Activated T-cell treated with anti-CD3 and anti-CD28 coated beads for 1 hour (primary cell): ENCODE measurements around the gene AP5Z1.
A peak's percentile ranks its signal among the peaks of the same experiment; 100 is the strongest.

Experiments
- DNase-seq: peaks from one replicate; pipeline ENCODE4 v3.0.0-alpha.2; 2020; ENCODE audit warnings: low read depth

The AP5Z1 gene

GRCh38 chr7:4803397-4804241 lies 28.2 kb downstream of the AP5Z1 start:
- no peak for DNase-seq

- DNase-seq = no peak
Observed at GRCh38 chr7:4805110-4805983, 29.9 kb downstream of the AP5Z1 start.

GRCh38 chr7:4805984-4806300 lies 30.5 kb downstream of the AP5Z1 start:
- DNase-seq = no peak

GRCh38 chr7:4806983-4807597 lies 31.7 kb downstream of the AP5Z1 start:
- DNase-seq = no peak

DNA sequence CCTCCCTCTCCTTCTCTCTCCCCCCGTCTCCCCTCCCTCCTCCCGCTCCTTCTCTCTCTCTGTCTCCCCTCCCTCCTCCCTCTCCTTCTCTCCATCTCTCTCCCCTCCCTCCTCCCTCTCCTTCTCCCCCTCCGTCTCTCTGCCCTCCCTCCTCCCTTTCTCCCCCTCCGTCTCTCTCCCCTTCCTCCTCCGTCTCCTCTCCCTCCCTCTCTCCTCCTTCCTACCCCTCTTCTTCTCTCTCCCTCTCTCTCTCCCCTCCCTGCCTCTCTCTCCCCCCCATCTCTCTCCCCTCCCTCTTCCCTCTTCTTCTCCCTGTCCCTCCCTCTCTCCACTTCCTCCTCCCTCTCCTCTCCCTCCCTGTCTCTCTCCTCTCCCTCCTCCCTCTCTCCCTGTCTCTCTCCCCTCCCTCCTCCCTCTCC lies 32.2 kb downstream of the AP5Z1 start:
- no peak for DNase-seq

DNA sequence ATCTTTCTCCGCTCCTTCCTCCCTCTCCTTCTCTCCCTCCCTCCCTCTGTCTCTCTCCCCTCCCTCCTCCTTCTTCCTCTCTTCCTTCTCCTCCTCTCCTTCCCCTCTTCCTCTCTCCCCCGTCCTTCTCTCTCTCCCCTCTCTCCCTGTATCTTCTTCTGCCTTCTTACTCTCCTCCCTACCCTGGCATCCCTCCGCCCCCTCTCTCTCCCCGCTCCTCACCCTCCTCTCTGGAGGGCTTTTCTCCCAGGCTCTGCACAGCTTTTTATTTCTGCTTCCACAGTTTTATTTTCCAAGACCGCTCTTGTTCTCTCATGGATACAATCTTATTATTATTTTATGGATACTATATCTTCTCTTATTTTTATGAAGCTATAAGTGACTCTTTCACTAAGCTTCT lies 32.6 kb downstream of the AP5Z1 start:
- DNase-seq = no peak

- DNase-seq = no peak
Observed at GRCh38 chr7:4808565-4808964, 33.1 kb downstream of the AP5Z1 start.

- DNase-seq = peak; percentile 14
Observed at GRCh38 chr7:4809091-4809591, 33.7 kb downstream of the AP5Z1 start.

DNA sequence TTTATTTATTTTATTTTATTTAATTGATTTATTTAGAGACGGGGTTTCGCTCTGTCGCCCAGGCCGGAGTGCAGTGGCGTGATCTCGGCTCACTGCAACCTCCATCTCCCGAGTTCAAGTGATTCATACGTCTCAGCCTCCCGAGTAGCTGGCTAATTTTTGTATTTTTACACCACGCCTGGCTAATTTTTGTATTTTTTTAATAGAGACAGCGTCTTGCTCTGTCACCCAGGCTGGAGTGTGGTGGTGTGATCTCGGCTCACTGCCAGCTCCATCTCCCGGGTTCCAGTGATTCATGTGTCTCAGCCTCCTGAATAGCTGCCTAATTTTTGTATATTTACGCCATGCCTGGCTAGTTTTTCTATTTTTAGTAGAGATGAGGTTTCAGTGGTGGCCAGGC lies 34.2 kb downstream of the AP5Z1 start:
- DNase-seq = no peak

DNA sequence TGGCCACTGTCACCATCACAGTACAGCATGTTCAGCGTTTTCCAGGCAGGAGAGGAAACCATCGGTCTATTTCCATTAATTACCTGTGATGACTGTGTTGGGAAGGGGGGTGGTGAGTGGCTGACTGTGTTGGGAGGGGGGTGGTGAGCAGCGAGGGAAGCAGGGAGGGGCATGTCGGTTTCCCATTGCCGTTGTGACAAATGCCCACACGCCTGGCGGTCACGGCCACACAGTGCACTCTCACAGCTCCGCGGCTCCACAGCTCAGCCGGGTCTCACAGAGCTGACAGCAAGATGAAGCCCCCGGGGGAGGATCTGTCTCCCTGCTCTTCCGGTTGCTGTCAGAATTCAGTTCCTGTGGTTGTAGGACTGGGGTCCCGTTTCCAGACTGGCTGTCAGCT lies 39.0 kb downstream of the AP5Z1 start:
- no peak for DNase-seq

- no peak for DNase-seq
Observed at GRCh38 chr7:4815121-4815520, 39.7 kb downstream of the AP5Z1 start.

- DNase-seq = no peak
Observed at GRCh38 chr7:4815609-4816418, 40.4 kb downstream of the AP5Z1 start.

DNA sequence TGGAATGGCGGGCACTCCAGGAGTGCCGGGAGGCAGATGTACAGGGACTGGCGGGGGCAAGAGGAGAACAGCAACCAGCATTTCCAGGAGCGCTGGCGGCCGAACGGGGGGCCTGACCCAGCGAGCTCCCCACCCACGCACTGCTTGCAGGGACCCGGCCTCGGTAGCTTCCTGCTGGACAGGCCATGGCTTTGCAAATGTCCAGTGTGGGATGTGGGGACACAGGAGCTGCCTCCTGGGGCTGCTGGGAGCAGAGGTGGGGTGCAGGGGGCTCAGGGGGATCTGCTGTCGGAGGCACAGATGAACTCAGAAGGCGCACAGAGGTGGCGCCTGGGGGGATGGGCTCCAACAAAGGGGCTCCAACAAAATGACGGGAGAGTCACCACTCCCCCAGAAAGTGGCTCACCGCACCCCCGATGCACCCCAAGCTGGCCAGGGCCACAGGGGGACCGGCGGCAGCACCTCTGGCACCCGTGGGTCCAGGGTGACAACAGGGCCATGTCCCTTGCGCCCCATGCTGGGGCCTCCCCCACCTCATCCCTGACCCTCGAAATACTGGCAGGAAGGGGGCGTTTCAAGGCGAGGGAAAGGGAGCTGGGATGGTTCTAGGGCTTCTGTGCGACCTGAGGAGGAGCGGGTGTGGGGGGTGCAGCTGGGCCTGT lies 41.1 kb downstream of the AP5Z1 start:
- no peak for DNase-seq

GRCh38 chr7:4817178-4817901 lies 41.9 kb downstream of the AP5Z1 start:
- no peak for DNase-seq

DNA sequence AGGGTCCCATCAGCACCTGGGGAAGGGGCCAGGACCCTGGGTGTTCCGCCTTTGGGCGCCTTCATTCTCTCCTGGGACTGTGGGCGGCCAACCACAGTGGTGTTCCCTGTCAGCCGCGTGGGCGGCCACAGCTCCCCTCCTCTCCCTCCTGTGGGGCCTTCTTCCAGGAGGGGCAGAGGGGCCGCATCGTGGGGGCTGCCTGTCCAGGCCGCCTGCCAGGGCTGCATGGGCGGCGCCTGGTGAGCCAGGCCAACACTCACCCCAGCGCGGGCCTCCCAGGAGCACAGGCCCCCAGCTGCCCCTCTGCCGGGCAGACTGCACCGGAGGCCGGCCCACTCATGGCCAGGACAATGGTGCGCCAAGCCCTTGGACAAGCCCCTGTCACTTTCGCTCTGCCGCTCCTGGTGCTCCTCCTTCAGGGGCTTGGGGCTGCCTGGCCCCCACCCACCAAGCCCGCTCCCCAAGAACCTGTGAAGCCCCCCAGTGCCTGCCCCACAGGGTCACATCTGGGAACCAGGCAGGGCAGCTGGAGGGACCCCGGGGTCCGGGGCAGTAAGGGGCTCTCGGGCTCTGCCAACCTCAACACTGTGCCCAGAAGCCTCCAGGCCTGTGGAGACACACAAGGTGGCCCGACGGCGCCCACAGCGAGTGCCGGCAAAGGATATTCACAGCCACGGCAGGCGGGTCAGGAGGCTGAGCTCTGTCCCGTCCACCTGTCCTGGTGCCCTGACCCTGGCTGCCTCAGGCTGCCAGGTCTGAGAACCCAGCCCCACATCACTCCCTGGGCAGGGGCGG lies 42.8 kb downstream of the AP5Z1 start:
- DNase-seq = no peak

- no peak for DNase-seq
Observed at GRCh38 chr7:4819560-4820404, 44.4 kb downstream of the AP5Z1 start.

DNA sequence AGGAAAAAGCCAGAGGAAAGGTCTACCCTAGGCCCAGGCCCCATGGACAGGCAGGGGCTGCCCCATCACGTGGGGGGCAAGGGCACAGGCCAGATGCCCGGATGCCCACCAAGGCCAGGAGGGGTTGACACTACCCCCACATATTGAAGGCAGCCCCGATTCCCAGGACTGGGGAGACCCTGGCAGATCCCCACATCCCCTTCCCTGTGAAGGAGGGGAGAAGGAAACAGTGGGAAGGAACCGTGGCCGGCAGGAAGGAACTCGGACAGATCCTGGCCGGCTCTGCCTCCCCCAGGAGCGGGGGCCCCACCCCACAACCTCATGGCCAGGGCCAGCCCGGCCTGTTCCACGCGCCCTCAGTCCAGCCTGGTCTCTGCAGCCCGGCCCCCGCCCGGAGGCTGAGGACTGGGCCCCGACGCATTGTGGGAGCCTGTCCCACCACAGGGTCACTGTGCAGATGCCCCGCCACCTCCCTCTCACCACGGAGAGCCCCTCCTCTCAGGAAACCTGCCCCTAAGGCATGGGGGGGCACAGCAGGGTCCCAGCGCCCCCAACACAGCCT lies 45.1 kb downstream of the AP5Z1 start:
- no peak for DNase-seq

DNA sequence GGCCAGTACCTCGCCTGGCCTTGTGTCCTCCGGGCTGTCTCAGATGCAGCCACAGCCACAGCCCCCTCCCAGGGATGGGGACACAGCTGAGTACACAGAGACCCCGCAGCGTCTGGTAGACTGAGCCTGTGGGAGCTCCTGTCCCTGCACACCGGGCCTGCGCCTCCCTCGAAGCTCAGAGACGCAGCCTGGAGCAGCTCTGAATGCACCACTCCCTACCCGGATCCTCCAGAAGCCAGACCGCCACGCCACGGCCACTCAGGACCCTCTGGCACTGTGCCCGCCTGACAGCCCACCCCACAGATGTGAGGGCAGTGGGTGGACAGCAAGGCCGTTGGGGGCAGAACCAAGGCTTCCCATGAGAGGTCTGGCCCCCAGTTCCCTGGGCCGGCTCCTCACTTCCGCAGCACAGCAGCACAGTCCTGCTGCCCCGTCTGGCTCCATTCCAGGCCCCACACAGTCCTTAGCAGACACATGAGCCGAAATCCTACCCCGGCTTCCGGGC lies 45.6 kb downstream of the AP5Z1 start:
- no peak for DNase-seq
